Measurements from ENCODE around the gene CEACAM19. TPM values are rescaled to one million over a fixed set of nuclear protein-coding genes. Genes with fewer than 3 reads are reported as not detected.
"Not testable (repeated sequence)": the region's sequence is repeated elsewhere in the genome, so short reads cannot be mapped to it uniquely, and the experiment has no call there.

Gene CEACAM19
- total RNA-seq, 2 experiments from 2014 or later: not detected

GRCh38 chr19:44718441-44719261 lies 47.4 kb downstream of the CEACAM19 start:
- no TSS peak for BruUV-seq (replicated peaks)
- ChIA-PET POLR2A (no interaction called here), CTCF (ENCODE audit: unreplicated experiment) (interaction anchor here (0.6 kb wide), 1 partner anchor 790 kb away, joined by 4 read pairs; no protein-coding TSS in a partner anchor)
- Histone ChIP-seq H3K4me2 (ENCODE audit: low read length) (no peak overlapping the region), H3K36me3 (ENCODE audit: insufficient read depth, low read length) (no peaks in the 10 kb centered on the region), H4K20me1 (ENCODE audit: insufficient read depth, low read length) (no peaks in the 10 kb centered on the region), H3K9me2 (ENCODE audit: insufficient read depth, low read length) (no peaks in the 10 kb centered on the region), H3K4me1 (ENCODE audit: insufficient read depth, low read length, poor library complexity, severe bottlenecking) (peaks cover 28% of the 10 kb centered on the region), H3K4me3 (ENCODE audit: low read depth, low read length, poor library complexity, severe bottlenecking) (no peak overlapping the region), H2AFZ (ENCODE audit: low read length) (no peak overlapping the region), H3K9me3 (ENCODE audit: low read length) (peaks cover 11% of the 10 kb centered on the region; the same call in 1 of the 2 replicates), H3K27ac (ENCODE audit: low read depth, low read length, poor library complexity, severe bottlenecking) (no peak overlapping the region), H3K79me2 (ENCODE audit: insufficient read depth, low read depth, low read length) (no peaks in the 10 kb centered on the region)
- TF ChIP-seq, protein P1, sequence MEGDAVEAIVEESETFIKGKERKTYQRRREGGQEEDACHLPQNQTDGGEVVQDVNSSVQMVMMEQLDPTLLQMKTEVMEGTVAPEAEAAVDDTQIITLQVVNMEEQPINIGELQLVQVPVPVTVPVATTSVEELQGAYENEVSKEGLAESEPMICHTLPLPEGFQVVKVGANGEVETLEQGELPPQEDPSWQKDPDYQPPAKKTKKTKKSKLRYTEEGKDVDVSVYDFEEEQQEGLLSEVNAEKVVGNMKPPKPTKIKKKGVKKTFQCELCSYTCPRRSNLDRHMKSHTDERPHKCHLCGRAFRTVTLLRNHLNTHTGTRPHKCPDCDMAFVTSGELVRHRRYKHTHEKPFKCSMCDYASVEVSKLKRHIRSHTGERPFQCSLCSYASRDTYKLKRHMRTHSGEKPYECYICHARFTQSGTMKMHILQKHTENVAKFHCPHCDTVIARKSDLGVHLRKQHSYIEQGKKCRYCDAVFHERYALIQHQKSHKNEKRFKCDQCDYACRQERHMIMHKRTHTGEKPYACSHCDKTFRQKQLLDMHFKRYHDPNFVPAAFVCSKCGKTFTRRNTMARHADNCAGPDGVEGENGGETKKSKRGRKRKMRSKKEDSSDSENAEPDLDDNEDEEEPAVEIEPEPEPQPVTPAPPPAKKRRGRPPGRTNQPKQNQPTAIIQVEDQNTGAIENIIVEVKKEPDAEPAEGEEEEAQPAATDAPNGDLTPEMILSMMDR (conservative IDR thresholded peaks at IDR 0.05; ENCODE audit: low read length): no peak
- TF ChIP-seq EZH2phosphoT487 (IDR thresholded peaks at IDR 0.05; ENCODE audit: borderline replicate concordance, low read depth, low read length): no peak
- no peak for DNase-seq (ENCODE audit: low spot score)
- intact Hi-C loops (cut with micrococcal nuclease; ENCODE audit: unreplicated experiment): no loop called here

DNA sequence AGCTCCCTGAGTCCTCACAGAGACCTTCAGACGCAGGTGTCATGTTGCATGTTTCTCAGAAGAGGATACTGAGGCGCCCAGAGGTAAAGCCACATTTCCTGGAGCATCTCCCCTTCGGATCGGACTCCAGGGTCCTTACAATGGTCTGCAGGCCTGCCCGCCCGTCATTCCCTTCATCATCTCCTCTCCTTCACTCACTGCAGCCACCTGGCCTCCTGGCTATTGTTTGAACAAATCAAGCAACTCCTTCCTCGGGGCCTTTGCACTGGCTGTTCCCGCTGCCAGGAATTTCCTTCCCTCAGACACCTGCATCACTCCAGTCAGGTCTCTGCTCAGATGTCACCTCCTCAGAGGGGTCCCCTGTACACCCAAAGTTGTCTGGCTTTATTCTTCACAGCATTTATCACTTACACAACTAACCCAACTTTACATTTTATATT lies 48.0 kb downstream of the CEACAM19 start:
- intact Hi-C loops (cut with micrococcal nuclease; ENCODE audit: unreplicated experiment): no loop called here
- H3K36me3 ChIP-seq (ENCODE audit: insufficient read depth, low read length): no peaks in the 10 kb centered on the region
- DNase-seq (ENCODE audit: low spot score): no peak
- ChIA-PET POLR2A (no interaction called here), CTCF (ENCODE audit: unreplicated experiment) (no interaction called here)
- H3K4me2 ChIP-seq (ENCODE audit: low read length): no peak overlapping the region
- no TSS peak for BruUV-seq (replicated peaks)
- no peak overlapping the region for H2AFZ ChIP-seq (ENCODE audit: low read length)
- no peaks in the 10 kb centered on the region for H3K79me2 ChIP-seq (ENCODE audit: insufficient read depth, low read depth, low read length)
- TF ChIP-seq, protein P1 (conservative IDR thresholded peaks at IDR 0.05; ENCODE audit: low read length): no peak
- no peak overlapping the region for H3K4me3 ChIP-seq (ENCODE audit: low read depth, low read length, poor library complexity, severe bottlenecking)
- H3K9me2 ChIP-seq (ENCODE audit: insufficient read depth, low read length): no peaks in the 10 kb centered on the region
- peaks cover 34% of the 10 kb centered on the region for H3K4me1 ChIP-seq (ENCODE audit: insufficient read depth, low read length, poor library complexity, severe bottlenecking)
- H4K20me1 ChIP-seq (ENCODE audit: insufficient read depth, low read length): no peaks in the 10 kb centered on the region
- no peak overlapping the region for H3K27ac ChIP-seq (ENCODE audit: low read depth, low read length, poor library complexity, severe bottlenecking)
- H3K9me3 ChIP-seq (ENCODE audit: low read length): peaks cover 10% of the 10 kb centered on the region; the same call in 1 of the 2 replicates

- H3K4me1 ChIP-seq (ENCODE audit: insufficient read depth, low read length, poor library complexity, severe bottlenecking): peaks cover 44% of the 10 kb centered on the region
- DNase-seq (ENCODE audit: low spot score); H3K9me3 ChIP-seq (ENCODE audit: low read length); H4K20me1 ChIP-seq (ENCODE audit: insufficient read depth, low read length); H3K9me2 ChIP-seq (ENCODE audit: insufficient read depth, low read length); H3K79me2 ChIP-seq (ENCODE audit: insufficient read depth, low read depth, low read length); H3K36me3 ChIP-seq (ENCODE audit: insufficient read depth, low read length); CTCF ChIA-PET (ENCODE audit: unreplicated experiment); H2AFZ ChIP-seq (ENCODE audit: low read length); BruUV-seq (replicated peaks); H3K4me3 ChIP-seq (ENCODE audit: low read depth, low read length, poor library complexity, severe bottlenecking); intact Hi-C loops (cut with micrococcal nuclease; ENCODE audit: unreplicated experiment); H3K27ac ChIP-seq (ENCODE audit: low read depth, low read length, poor library complexity, severe bottlenecking): not testable (repeated sequence)
- H3K4me2 ChIP-seq (ENCODE audit: low read length): 0 out of 2 replicates have a peak overlapping the region, but pooled peaks have one; percentile 5
- POLR2A ChIA-PET: interaction anchor here (3.2 kb wide), 1 partner anchor 50 kb away, joined by 8 read pairs; no protein-coding TSS in a partner anchor
These were observed 49.1 kb downstream of the CEACAM19 start for GRCh38 chr19:44720396-44720795.
